ENCODE data around the gene CHML. TPM values are rescaled to one million over a fixed set of nuclear protein-coding genes. Genes with fewer than 3 reads are reported as not detected.

The CHML gene
- total RNA-seq, 1 donor from 2014 or later, result 11.3 TPM

- TF ChIP-seq POLR2A (IDR thresholded peaks at IDR 0.05) (no peak), POLR2AphosphoS5 (IDR thresholded peaks at IDR 0.05; ENCODE audit: insufficient read depth in 1 of 2, low read depth in 1 of 2) (no peak), CTCF (IDR thresholded peaks at IDR 0.05) (no peak)
- no peak overlapping the region for H3K4me3 ChIP-seq
- no peaks in the 10 kb centered on the region for H3K9me3 ChIP-seq
- intact Hi-C loops (cut with DNase I), result no loop called here
- DNase-seq (ENCODE audit: extremely low spot score in 2 of 2), result no peak
- H3K36me3 ChIP-seq, result no peaks in the 10 kb centered on the region
- no peaks in the 10 kb centered on the region for H3K4me1 ChIP-seq
- no peak overlapping the region for H3K27ac ChIP-seq
- H3K27me3 ChIP-seq, result no peaks in the 10 kb centered on the region
These were observed 18.1 kb upstream of the CHML start for GRCh38 chr1:241658081-241658793.

GRCh38 chr1:241654641-241655040, 14.5 kb upstream of the CHML start:
- H3K4me1 ChIP-seq, result no peaks in the 10 kb centered on the region
- no peak overlapping the region for H3K27ac ChIP-seq
- H3K36me3 ChIP-seq, result no peaks in the 10 kb centered on the region
- H3K9me3 ChIP-seq, result no peaks in the 10 kb centered on the region
- intact Hi-C loops (cut with DNase I), result no loop called here
- no peak overlapping the region for H3K4me3 ChIP-seq
- DNase-seq (ENCODE audit: extremely low spot score in 2 of 2), result no peak
- H3K27me3 ChIP-seq, result no peaks in the 10 kb centered on the region
- no peak for TF ChIP-seq POLR2A (IDR thresholded peaks at IDR 0.05)
- no peak for TF ChIP-seq POLR2AphosphoS5 (IDR thresholded peaks at IDR 0.05; ENCODE audit: insufficient read depth in 1 of 2, low read depth in 1 of 2)
- no peak for TF ChIP-seq CTCF (IDR thresholded peaks at IDR 0.05)

- intact Hi-C loops (cut with DNase I), result no loop called here
- H3K27me3 ChIP-seq, result no peaks in the 10 kb centered on the region
- TF ChIP-seq POLR2AphosphoS5 (IDR thresholded peaks at IDR 0.05; ENCODE audit: insufficient read depth in 1 of 2, low read depth in 1 of 2), result no peak
- TF ChIP-seq CTCF (IDR thresholded peaks at IDR 0.05), result no peak
- no peak for TF ChIP-seq POLR2A (IDR thresholded peaks at IDR 0.05)
These were observed 13.8 kb upstream of the CHML start for GRCh38 chr1:241654019-241654418.

GRCh38 chr1:241652012-241652411, 11.8 kb upstream of the CHML start, which contains the start of gene WDR64:
TSS of gene WDR64 (plus strand) at chr1:241652281. CDS start at chr1:241652485, 204 bp downstream.
- Histone ChIP-seq H3K9me3 (no peaks in the 10 kb centered on the region), H3K27ac (no peak within 1 kb of the TSS), H3K4me3 (no peak within 1 kb of the TSS), H3K27me3 (no peaks in the 10 kb centered on the region), H3K36me3 (no peaks in the 10 kb centered on the region), H3K4me1 (no peaks in the 10 kb centered on the region)
- DNase-seq (ENCODE audit: extremely low spot score in 2 of 2), result no peak
- no peak for TF ChIP-seq CTCF (IDR thresholded peaks at IDR 0.05)
- no peak for TF ChIP-seq POLR2AphosphoS5 (IDR thresholded peaks at IDR 0.05; ENCODE audit: insufficient read depth in 1 of 2, low read depth in 1 of 2)
- TF ChIP-seq POLR2A (IDR thresholded peaks at IDR 0.05), result no peak
- intact Hi-C loops (cut with DNase I), result no loop called here

More at GRCh38 chr1:241654019-241654418, 13.8 kb upstream of the CHML start:
- Histone ChIP-seq H3K27ac (no peak overlapping the region), H3K4me3 (no peak overlapping the region), H3K9me3 (no peaks in the 10 kb centered on the region), H3K36me3 (no peaks in the 10 kb centered on the region), H3K4me1 (no peaks in the 10 kb centered on the region)
- DNase-seq (ENCODE audit: extremely low spot score in 2 of 2), result no peak

GRCh38 chr1:241648159-241648558, 8.0 kb upstream of the CHML start:
- H3K27ac ChIP-seq, result no peak overlapping the region
- no peaks in the 10 kb centered on the region for H3K4me1 ChIP-seq
- no peak overlapping the region for H3K4me3 ChIP-seq
- no peaks in the 10 kb centered on the region for H3K27me3 ChIP-seq
- H3K9me3 ChIP-seq, result no peaks in the 10 kb centered on the region
- DNase-seq (ENCODE audit: extremely low spot score in 2 of 2), result no peak
- intact Hi-C loops (cut with DNase I), result no loop called here
- H3K36me3 ChIP-seq, result no peaks in the 10 kb centered on the region
- TF ChIP-seq POLR2A (IDR thresholded peaks at IDR 0.05), result no peak
- TF ChIP-seq CTCF (IDR thresholded peaks at IDR 0.05), result no peak
- TF ChIP-seq POLR2AphosphoS5 (IDR thresholded peaks at IDR 0.05; ENCODE audit: insufficient read depth in 1 of 2, low read depth in 1 of 2), result no peak

Data from vagina (tissue), 2 donors.